Medulla oblongata (tissue), 1 donor: Measurements from ENCODE around the gene CUTA.

Source experiments
- DNase-seq: peaks from one replicate; pipeline ENCODE4 v3.0.0-alpha.2; 2015; ENCODE audit errors: extremely low spot score

CUTA gene

DNA sequence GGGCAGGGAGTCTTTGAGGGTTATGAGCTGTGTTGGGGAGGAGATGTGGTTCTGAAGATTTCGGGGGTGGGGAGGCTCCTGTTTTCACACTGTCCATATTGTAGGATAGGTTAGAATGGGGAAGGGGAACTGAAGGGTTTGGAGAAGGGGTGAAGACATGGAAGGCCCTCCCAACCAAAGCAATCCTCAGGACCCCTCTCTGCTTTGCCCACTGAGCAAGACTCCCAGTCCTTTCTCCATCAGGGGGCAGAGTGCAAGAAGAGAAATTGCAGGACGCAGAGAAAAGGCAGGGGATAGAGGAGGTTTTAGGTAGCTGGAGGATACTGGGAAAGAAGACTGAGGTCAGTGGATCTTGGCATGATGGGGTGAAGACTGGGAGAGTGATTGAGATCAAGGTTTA is 5.9 kb upstream of the CUTA start:
- DNase-seq: no peak

DNA sequence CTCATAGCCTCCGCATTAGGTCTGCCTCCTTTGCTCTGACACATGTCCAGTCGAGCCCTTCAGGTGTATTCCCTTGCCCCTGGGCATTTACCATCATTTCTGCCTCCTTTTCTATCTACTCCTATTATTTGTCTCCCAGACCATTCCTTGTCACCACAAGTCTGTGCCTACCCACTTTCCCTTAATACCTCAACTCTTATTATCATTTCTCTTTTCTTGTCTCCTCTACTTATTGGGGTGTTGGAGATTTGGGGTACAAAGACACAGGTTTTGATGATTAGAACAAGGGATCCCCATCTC is 3.4 kb upstream of the CUTA start:
- no peak for DNase-seq

DNA sequence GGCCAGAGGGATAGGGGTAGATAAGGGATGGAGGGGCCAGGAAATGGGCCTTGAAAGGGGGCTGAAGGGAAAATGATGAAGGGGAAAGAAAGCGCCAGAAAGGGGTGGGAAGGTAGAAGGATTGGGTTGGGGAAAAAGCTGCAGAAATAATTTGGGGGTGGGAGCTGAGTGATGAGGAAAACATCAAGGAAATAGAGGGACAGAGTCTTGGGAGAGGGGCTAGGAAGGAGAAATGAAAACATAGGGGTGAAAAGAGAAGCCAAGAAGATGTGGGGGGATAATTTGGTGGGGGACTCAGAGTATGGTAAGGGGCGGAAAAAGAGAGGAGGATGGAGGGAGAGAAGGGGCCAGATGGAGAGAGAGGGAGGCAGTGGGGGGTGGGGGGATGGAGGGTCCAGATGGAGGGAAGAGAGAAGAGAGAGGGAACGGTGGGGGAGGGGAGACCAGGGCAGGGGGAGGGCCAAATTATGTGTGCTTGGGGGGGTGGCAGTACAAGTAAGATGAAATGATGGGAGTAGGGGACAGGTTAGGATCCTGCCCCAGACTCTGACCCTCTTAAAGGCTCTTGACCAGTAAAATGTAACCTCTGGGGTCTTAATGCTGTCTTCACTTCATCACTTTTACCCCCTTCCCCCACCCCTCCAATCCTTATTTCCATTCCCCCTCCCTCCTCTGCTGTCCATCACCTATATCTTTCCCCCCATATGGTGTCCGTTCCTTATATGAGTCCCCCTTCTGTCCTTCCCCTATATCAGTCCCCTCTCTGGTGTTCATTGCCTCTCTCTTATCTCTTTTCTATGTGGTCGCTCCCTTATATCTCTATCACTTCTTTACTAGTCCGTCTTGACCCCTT is 2.8 kb upstream of the CUTA start:
- DNase-seq: no peak

DNA sequence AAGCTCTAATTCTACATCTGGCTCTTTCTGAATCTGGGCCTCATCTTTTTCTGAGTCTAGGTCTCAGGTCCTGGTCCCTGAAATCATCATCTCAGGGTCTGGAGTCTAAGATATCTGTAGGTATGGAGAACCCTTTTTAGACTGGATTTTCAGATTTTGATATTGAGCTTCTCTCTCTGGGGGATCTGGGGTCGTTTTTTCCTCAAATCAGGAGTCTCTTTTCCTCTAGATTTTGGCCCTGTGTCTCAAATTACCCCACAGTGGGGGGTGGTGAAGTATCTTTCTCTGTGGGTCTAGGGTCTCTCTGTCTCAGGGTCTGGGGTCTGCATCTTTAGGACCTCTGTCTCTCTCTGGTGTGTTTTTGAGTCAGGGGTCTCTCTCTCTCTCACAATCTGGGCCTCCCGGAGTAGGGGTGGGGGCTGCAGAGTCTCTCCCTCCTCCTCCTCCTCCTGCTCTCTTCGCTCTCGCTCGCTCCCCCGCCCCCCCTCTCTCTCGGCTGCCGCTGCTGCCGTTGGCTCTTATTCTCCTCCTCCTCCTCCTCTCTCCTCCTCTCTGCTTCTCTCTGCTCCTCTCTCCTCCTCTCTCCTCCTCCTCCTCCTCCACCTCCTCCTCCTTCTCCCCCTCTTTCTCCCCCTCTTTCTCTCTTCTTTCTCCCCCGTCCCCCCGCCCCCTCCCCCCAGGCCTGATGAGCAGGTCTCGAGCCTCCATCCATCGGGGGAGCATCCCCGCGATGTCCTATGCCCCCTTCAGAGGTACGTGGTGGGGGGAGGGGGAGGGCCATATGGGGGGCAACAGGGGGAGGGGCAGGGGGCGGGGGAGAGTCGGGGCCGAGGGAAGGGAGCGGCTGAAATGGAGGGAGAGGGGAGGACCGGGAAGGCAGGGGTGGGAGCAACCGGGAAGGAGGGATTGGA is 1.9 kb upstream of the CUTA start, which contains the start of gene SYNGAP1:
Gene SYNGAP1, plus strand, starts transcription at position 486 of the 911 bp plus-strand sequence. Its CDS starts 200 bp downstream, at position 686.
- DNase-seq: no peak

DNA sequence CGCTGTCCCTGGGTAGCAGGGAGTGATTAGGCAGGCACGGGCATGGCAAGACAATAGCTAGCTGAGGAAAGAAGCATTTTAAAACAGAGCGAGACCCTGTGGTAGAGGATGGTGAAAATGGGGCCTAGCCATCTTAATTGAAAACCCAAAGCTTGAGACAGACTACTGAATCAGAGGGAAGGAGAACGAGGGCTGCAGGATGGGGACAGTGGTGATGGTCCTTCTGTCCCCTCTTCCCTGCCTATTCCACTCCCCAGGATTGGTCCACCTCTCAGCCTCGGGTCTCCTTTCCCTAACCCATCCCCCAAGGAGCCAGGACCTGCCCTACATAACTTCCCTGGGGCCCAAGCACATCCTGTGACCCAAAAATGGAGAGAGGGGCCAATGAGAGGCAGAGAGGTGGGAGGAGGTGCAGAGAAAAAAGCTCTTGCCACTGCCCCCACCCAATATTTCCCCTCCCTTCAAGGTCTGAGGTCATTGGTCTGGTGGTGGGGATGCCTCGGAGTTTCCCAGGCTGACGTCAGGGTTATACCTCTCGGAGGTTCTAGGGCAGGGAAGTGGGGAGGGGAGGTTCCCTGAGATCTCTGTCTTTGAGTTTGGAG is 884 bp upstream of the CUTA start:
- no peak for DNase-seq

DNA sequence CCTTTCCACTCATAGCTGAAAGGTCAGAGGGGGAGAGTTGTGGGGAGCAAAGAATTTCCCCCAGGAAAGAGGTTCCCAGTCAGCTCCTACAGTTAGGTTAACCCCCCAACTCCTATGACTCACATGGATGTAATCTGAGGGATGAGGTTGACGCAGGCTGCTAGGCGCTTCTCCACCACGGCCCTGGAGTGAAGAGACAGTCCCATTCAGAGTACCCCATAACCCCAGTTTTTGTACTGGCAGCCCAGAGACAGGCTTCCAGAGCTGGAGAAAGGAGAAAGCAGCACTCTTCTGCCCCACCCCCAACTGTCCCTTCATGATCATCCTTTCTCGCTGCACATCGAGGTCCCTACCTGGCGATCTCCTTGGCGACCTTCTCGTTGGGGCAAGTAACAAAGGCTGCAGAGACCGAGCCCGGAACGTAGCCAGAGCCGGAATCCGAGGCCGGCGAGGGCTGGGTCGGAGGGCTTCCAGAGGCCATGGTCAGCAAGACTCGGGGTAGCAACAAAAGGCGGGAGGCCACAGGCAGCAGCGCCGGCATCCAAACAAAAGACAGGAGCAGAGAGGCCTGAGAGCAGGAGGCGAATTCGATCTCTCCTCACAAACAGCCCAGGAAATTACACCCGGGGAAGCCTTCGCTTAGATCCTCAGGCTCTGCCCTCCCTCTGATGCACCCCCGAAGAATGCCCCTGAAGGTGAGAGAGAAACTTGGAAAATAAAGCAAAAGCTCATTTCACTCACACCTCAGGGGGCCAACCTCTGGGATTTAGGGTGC is 592 bp downstream of the CUTA start:
- DNase-seq: no peak

DNA sequence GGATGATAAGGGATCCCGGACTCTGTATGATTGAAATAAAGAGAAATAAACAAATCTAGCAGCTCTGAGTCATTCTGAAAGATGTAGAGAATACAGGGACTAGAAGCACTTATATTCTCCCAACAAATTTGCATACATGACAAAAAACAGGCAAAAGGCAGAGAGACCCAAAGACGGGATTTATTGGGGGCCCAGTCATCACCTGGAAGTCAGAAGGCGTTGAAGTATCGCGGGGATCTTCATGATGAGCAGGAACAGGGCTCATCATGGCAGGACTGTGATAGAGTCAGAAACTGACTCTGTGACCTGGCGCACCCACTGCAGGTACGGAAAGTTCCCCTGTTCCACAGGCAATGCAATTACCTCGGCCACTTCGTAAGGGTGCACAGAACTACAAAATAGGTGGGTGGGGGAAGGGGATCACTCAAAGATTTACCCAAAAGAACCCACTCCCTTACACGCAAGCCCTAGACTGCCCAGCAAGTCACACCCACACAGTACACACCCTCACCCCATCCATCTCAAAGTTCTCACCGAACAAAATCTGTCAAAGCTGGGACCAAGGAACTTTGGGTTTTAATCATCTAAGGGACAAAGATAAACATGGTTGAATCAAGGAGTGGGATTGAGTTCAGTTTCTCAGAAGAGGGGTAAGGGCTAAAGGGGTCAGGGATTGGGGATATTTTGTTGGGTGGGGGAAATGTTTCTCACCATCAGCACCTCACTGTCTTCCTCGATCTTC is 1.4 kb downstream of the CUTA start:
- DNase-seq: no peak

DNA sequence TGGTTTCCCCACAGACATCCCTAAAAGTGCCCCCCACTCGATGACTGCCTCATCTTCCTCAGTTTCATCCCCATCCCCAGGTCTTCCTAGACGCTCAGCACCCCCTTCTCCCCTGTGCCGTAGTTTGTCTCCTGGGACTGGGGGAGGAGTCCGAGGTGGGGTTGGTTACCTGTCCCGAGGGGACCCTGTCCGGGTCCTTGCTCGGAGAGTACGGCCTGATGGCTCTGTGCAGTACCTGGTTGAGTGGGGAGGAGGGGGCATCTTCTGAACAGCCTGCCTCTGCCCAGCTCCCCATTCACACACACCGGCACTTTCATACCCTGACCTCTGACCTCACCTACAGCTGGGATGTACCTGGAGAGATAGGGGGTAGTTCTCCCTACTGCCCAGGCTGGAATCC is 2.1 kb downstream of the CUTA start:
- DNase-seq: no peak

DNA sequence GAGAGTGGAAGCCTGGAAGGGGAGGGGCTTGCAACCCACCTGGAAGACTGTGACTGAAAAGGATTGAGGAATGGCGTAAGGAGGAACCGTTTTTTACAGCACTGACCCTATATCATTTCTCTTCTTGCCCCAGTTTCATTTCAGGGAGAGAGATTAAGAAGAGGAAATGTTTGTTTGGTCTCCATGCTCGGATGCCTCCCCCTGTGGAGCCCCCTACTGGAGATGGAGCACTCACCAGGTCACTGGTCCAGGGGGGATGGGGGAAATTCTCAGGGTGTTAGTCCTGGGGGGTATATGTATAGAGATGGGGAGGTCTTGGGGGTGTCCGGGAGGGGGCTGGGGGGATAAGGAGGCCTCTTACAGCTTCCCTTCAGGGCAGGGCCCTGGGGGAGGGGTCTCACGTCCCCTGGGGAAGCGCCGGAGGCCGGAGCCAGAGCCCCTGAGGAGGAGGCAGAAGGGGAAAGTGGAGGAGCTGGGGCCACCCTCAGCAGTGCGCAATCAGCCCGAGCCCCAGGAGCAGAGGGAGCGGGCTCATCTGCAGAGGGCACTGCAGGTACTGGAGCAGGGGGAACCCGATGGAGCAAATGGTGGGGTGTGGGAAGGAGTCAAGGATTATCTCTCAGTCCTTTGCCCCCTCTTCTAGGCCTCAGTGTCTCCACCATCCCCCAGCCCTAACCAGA is 3.2 kb downstream of the CUTA start:
- DNase-seq: no peak

DNA sequence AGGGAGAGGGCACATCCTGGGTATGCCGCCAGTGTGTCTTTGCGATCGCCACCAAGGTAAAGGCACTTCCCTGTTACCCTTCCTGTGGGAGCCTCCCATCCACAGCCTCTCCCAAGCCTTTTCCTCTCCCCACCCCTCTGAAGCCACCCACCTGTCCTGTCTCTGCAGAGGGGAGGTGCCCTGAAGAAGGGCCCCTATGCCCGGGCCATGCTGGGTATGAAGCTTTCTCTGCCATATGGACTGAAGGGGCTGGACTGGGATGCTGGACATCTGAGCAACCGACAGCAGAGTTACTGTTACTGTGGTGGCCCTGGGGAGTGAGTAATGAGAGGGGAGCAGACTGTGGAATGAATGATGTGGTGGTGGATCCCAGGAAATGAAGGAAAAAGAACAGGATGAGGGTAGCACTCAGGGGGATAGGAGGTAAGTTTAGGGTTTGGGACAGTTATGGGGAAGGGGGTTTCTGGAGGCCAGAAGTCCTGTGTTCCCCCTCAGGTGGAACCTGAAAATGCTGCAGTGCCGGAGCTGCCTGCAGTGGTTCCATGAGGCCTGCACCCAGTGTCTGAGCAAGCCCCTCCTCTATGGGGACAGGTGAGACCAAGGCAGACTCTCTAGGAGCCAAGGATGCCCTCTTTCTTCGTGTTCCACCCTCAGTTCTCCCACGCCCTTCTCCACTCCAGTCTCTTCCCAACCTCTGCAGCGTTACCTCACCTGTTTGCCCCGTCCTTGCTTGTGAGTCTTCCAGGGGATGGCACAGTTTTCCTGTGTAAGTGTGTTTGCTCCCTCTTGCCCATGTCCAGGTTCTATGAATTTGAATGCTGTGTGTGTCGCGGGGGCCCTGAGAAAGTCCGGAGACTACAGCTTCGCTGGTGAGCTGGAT is 4.4 kb downstream of the CUTA start:
- no peak for DNase-seq

DNA sequence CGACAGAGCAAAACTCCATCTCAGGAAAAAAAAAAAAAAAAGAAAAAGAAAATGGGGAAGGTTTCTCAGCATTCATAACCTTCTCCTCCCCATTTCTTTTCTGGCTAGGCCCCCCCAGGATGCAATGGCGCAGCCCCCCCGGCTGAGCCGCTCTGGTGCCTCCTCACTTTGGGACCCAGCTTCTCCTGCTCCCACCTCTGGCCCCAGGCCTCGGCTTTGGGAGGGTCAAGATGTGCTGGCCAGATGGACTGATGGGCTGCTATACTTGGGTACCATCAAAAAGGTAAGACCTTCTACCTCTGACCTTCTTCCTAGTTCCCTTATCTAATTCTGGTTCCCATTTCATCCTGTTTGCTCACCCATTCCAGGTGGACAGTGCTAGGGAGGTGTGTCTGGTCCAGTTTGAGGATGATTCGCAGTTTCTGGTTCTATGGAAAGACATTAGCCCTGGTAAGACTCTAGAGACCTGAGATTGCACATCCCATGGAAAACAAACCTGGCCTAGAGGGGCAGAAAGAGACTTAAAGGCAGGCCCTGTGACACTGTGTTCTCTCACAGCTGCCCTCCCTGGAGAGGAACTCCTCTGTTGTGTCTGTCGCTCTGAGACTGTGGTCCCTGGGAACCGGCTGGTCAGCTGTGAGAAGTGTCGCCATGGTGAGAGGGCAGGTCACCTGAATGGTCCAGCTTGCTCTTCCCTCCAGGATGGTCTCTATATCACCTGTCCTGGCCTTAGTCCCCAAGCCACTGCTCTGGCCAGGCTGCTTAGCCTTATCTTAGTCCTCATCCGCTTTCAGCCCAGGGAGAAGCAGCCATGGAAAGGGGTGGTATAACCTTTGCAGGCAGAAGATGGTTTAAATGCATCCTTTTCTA is 5.5 kb downstream of the CUTA start:
- no peak for DNase-seq

DNA sequence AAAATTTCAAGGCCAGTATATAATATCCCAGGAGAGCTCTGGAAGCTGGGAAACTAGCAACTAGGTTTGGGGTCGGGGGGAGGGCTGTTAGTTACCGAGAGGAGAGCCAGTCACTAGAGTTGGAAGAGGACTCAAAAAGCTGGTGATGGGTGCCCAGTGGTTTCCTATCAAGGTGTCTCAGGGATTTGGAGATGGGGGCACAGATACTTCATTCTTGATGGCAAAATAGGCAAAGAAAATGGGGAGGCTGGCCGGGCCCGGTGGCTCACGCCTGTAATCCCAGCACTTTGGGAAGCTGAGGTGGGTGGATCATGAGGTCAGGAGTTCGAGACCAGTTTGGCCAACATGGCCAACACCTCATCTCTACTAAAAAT is 6.3 kb downstream of the CUTA start:
- no peak for DNase-seq

DNA sequence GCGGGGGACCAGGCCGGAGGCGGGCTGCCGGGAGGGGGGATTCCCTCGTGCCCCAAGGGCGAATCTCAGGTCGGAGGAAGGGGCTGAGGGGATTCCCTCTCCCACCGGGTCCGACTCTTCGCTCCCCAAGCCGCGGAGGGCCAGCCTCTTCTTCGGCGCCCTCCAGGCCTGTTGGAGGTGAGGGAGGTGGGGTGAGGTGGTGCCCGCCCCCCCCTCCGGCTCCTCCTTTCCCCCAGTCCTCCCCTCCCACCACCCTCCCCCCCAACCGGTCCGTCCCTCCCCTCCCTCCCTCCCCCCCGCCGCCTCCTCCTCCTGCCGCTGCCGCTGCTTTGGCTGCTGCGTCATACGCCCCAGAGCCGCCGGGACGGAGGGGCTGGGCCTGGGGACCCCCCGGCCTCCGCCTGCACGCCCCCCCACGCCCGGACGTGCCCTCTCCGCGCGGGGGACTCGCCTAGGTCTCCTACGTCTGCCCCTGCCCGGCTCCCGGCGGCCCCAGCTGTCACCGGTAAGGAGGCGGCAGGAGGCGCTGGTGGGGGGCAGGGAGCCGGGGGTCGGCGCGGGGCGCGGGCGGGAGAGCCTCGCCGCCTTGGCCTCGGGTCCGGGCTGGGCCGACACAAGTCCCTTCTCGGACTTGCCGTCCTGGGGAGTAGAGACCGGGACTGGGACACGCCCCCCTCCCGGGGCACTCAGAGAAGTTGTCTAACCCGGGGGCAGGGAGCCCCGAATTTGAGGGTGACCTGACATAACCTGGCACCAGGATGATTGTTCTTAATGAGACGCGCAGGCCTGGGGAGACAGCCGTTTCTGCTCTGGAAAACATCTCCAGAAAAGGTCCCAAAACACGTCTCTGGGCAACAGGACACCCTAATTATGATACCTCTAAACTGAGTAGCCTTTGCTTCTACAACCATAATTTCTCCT is 6.9 kb downstream of the CUTA start, which contains the start of gene PHF1:
Gene PHF1, plus strand, starts transcription at position 304 of the 921 bp plus-strand sequence. CDS start 1,250 bp downstream, outside the sequence.
- no peak for DNase-seq

DNA sequence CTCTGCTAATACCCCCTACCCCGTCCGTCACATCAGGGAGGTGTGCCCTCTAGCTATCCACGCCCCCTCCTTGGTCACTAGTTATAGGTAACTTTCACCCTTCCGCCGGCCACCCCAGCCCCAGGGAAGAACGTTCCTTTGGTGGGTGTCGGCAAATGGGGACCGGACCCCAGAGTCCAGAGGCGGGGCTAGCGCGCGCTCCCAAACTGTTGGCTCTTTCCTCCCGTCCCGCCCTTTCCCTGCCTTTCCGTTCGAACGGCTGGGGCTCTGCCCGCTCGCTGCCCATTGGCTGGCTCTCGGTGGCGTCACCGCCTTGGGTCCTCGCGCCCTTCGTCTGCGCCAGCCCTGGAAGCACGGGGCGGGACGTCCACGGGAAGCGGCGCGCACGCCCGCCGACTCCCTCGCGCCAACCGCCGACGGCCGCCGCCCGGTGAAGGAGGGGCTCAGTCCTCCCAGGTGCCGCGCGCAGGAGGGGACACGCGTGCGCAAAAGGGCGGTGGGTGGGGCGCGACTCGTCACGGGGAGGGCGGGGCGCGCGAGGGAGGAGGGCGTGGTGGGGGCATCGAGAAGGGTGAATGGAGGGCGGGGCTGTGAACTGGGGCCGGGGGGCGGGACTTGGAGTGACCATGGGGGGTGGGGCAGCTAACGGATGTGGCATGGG is 7.7 kb downstream of the CUTA start:
- DNase-seq: peak; percentile 98

DNA sequence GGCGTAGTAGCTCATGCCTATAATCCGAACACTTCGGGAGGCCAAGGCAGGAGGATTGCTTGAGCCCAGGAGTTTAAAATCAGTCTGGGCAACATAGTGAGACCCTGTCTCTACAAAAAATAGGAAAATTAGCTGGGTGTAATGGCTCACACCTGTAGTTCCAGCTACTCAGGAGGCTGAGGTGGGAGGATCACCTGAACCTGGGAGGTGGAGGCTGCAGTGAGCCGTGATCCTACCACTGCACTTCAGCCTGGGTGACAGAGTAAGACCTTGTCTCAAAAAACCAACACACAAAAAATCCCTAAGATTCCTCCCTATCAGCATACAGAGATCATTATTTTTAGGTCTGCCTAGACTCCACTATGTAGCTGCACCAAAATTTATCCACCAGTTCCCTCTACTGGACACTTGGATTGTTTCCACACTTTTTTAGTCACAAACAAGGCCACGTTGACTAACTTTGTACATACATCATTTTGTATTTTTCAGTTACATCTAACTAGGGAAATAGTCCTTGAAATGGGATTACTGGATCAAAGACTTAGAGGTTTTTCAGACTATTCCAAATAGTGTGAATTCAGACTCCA is 10.7 kb downstream of the CUTA start:
- DNase-seq: no peak

DNA sequence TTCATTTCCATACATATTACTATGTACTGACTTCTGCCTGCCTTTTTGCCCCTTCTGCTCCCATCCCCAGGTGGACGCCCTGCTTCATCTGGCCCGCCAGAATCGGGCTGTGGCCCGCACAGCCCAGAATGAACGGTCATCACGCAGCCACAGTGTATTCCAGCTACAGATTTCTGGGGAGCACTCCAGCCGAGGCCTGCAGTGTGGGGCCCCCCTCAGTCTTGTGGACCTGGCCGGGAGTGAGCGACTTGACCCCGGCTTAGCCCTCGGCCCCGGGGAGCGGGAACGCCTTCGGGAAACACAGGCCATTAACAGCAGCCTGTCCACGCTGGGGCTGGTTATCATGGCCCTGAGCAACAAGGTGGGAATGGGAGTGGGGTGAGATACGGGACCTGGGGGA is 11.8 kb downstream of the CUTA start:
- no peak for DNase-seq
